HS-5 (cell line): ENCODE results near the gene MAPKAPK3.
A peak's percentile ranks its signal among the peaks of the same experiment; 100 is the strongest.

ENCODE experiments used
- DNase-seq: peaks from one replicate; pipeline ENCODE4 v3.0.0-alpha.2; 2012; ENCODE audit warnings: low read depth

The MAPKAPK3 gene

GRCh38 chr3:50609071-50609762, 7.7 kb upstream of the MAPKAPK3 start:
- no peak for DNase-seq

DNA sequence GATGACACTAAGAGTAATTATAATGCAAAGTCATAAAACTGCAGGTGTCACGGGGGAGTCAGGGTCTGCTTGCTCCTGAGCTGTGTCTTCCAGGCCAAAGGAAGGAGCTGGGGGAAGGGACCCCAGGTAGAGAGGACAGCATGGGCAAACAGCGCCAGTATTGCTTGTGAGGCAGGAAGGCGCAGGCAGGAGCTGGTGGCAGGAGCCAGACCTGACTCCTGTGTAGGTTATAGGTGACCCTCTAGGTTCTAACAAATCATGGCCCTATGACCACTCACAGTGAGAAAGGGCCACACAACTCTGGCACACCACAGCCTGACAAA, 7.2 kb upstream of the MAPKAPK3 start:
- DNase-seq = no peak

GRCh38 chr3:50610181-50610971, 6.6 kb upstream of the MAPKAPK3 start:
- DNase-seq = no peak

GRCh38 chr3:50610992-50611463, 5.9 kb upstream of the MAPKAPK3 start:
- DNase-seq = no peak

- DNase-seq = peak; percentile 78
Observed at GRCh38 chr3:50611464-50612233, 5.3 kb upstream of the MAPKAPK3 start, which contains the start of gene CISH. Gene CISH, minus strand, starts transcription at chr3:50611774. Its CDS starts 124 bp downstream, at chr3:50611650.

DNA sequence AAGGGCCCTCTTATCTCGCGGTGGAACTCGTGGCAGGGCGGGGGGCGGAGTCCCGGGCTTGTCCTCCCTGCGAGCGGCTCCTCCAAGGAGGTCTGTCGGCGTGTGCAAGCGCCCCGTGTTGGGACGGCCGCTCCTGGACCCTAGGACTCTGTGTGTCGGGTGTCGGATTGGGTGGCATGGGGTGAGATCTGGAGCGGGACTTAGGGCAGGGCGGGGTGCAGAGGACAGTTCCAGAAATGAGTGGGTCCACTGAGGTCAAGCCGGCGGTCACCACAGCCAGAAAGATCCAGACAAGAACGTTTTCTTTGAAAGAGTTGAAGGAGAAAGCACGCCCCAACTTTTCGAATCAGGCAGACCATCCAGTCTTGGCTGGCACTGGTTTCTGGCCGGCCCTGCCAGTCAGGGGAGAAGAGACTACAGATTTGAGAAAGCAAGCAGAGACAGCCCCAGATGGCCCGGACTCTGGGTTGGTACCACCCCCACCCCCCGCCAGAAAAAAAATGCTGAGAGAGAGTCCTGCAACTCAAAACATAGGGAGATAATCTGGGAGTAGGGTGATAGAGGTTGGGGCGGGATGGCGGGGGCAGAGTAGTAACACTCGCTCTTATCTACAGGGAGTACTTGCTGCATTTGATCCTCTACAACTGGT, 4.6 kb upstream of the MAPKAPK3 start:
- DNase-seq = no peak

DNA sequence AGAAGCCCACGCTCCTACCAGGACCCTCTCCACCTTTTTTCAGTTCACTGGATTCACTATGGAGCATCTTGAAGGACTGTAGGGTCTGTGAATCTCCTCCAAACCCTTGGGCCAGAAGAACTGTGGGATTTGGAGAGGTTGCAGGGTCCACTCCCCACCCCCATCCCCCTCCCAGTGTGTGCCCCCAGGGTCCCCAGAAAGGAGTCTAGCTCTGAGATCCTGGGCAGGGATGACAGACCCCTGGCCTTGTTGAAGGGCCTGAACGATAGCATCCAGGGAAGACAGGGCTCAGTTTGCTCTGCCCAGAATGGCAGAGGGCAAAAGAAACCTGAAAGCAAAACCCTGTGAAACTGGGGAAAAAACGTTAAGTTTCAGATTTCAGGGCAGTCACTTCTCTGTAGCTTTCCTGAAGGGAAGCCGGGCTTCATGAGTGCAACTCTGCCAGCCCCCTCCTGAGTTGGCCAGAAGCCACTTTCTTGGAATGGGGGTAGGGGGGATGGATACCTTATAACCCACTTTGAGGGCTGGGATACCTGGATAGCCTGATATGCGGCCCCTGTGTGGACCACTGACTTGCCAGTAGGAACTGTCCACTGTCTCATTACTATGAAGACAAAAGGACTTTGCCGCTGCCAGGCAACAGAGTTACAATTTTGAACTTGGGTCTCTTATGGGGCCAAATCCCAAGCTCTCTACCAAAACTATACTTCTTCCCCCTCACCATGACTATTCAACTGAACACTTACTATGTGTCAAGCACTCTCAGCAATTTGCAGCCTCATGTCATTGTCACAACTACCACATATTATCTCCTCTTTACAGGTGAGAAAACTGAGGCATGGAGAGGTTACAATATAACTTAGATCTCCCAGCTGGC, 3.7 kb upstream of the MAPKAPK3 start:
- no peak for DNase-seq

DNA sequence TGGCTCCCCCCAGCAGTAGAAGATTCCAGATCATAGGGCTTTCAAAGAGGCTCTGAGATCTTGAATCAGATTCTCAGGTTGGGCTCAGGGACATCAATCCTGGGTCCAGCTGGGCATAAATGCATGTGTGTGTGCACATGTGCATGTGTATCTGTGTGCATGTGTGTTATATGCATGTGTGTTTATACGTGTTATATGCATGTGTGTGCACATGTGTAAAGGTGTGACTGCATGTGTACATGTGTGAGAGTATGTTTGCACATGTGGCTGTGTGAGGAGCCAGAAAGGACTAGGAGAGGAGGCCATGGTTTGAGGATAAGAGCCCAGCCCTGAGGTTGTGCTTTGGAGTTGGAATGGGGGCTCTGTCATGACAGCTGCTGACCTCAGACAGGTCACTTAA, 1.8 kb upstream of the MAPKAPK3 start:
- DNase-seq = no peak

DNA sequence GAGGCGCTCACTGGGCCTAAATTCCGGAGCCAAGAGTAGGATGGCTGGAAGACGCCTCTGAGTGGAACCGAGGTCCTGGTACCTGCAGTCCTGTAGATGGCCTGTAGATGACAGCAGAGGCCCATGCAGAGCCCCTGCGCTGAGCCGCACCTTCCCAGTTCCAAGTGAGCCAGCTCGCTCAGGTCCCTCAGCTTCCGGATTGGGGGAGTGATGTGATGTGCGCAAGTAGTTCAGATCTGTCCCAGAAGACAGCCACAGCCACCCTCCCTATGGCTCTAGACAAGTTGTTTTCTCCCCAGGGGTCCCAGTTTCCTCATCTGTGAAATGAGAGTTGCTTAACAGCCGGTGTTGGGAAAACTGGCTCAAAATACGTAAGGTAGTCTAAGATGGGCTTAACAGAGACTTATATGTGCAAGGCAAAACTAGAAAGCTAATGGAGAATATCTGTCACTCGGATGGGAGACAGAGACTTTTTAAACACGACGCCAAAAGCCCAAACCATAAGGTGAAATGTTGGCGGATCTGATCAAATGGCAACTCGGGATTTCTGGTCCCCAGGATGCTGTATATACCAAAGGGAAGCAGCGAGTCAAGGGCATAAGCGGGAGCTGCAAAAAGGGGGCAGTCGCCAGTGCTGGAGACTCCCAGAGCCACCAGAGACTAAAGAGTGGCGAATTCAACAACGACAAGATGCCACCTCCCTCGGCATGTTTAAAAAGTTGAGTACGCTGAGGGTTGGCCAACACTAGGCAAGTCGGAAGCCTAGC, 765 bp upstream of the MAPKAPK3 start:
- peak; percentile 54 for DNase-seq

GRCh38 chr3:50616770-50617095, 218 bp upstream of the MAPKAPK3 start:
- DNase-seq = peak; percentile 55

- no peak for DNase-seq
Observed at GRCh38 chr3:50617911-50618481, 1.0 kb downstream of the MAPKAPK3 start.

DNA sequence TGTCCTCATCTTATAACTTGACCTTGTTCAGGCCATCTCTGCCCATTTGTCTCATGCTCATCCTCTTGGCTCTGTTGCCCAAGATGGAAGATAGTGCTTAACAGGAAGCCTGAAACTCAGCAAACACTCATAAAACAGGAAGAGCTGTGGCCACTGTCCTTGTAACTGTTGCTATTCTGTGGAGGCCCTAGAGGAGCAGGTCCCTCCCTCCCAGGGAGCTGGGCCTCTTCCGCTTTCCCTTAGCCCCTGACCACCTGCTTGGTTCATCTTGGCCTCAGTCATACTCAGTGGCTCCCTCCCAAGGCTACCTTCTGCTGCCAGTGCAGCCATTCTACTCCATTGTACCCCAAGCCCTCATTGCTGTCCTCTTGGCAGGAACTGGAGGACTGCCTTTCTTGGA, 3.5 kb downstream of the MAPKAPK3 start:
- DNase-seq = no peak

GRCh38 chr3:50620820-50621219, 3.9 kb downstream of the MAPKAPK3 start:
- DNase-seq = no peak

DNA sequence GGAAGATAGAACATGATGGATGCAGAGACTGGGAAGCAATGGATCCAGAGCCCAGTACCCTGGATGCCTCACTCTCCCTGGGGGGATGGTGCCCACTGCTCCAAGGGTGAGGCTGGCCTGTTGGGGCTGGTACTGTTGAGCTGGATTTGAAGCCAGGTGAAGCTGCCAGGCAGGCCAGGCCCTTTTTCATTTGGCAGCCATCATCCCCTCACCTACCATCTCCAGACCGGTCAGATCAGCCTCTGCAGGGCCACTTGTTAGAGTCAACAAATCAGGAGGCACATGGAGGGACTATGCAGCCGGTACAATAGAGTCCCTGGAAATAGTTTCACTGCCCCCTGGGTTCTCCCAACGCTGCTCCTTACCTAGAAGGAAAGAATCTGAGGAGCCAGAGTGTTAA, 5.9 kb downstream of the MAPKAPK3 start:
- no peak for DNase-seq

DNA sequence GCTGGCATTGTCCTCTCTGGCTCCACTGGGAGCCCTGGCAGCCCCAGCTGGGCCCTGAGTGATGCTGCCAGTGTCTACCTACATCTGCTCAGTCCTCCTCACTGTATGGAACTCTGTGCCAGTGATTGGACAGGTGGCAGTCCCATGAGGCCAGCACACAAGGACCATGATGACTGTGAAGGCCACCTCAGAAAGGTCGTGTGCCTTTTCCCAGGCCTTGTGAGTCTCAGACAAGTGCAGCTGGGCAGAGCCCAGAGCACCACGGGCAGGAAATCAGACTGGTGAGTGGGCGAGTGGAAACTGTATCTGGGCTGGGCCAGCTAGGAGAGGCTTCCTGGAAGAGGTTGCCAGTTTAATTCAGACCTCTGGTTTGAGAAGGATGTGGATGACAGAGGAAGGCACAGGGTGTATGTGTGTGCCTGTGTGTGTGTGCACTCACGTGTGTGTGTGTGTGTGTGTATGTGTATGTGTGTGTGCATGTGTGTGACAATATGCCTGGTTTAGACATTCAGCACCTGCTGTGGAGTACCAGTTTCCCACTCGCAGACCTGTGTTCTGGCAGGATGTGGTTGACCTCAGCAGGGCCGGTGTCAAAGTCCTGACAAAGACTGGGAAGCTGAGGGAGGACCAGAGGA, 7.0 kb downstream of the MAPKAPK3 start:
- no peak for DNase-seq

DNA sequence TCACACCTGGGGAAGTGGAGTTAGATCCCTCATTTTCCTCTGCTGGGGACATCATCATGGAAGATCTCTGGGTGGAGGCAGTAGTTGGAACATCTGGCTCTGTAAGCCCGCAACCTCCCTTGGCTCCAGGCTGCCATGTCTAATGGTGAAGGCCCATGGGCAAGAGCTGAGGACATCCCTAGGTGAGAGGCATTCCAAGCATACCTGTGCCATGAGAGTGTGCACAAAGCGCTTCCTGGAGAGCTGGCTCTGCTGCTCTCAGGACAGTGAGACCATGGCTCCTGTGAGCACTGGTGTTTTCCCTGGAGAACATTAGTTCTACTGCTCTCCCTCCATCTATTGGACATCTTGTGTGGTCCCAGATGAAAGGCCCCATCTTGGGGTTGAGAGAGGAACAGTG, 7.7 kb downstream of the MAPKAPK3 start:
- DNase-seq = no peak

DNA sequence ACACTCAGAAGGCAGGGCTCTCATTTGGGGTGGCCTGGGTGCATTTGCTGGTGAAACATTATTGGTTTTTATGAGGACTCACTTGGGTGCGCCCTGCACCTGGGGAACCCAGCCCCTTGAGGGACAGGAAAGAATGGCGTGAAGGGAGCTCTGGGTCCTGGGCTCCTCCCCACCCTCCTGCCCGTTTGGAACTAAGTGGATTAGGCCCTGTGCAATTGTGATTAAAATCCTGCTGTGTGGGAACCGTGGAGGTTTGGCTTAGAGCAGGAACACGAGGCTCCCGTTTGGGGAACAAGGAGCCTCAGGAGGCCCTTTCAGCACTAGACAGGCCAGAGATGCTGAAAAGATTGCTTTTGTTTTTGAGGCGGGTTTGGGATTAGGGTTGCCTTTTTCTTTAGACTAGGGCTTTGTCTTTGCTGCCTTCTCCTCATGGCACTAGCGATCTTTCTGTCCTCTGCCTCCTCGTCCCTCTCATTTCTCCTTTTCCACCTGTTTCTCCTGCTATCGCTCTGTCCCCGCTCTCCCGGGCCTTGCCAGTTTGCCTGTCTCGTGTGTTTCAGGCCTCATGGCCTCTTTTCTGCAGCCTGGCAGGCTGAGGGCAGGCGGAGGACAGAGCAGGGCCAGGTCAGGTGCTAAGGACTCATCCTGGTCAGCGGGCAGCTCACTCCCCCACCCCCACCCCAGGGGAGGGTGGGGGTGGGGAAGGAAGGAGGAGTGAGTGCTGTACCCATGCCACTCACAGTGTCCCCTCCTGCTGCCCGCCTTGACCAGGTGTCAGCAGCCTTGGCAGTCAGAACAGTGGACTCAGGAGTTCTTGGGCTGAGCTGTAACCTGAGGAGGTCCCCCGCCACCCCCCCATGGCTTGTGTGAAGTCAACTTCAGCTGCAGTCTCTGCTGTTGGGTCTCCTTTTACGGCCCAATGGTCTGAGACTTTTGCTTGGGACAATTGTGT, 8.6 kb downstream of the MAPKAPK3 start:
- no peak for DNase-seq

- DNase-seq = no peak
Observed at GRCh38 chr3:50626401-50626800, 9.4 kb downstream of the MAPKAPK3 start.
